Keratinocyte (primary cell): ENCODE measurements around the gene PAX2. TPM values are rescaled to one million over a fixed set of nuclear protein-coding genes. Genes with fewer than 3 reads are reported as not detected.

Experiments used
- DNase-seq: peaks from one replicate; pipeline ENCODE4 v3.0.0-alpha.2; 2011; ENCODE audit warnings: low read depth, missing footprints, low spot score
- FAIRE-seq: peaks from 2 replicates; lab custom pipeline; 2011; peaks lifted over from hg19 to GRCh38; lab: Jason Lieb, UNC
- H2AFZ ChIP-seq: 2 replicates; pipeline ENCODE4 v1.6.0; 2012; ENCODE audit warnings: low read length, control low read depth, inconsistent platforms; ENCODE audit not compliant: control insufficient read depth
- H3K27ac ChIP-seq: 2 replicates; pipeline ENCODE4 v1.5.1; 2011; ENCODE audit warnings: low read length; ENCODE audit not compliant: control insufficient read depth, insufficient read depth
- H3K27me3 ChIP-seq: 3 replicates; pipeline ENCODE4 v1.6.0; 2011; ENCODE audit warnings: low read length; ENCODE audit not compliant: control insufficient read depth, insufficient read depth; ENCODE audit errors: extremely low read depth
- H3K36me3 ChIP-seq, 2 experiments: 2 replicates in 1 of 2; 3 replicates in 1 of 2; pipeline ENCODE4 v1.5.1; 2011; ENCODE audit warnings: low read length in 2 of 2, mild to moderate bottlenecking in 1 of 2; ENCODE audit not compliant: control insufficient read depth in 2 of 2, insufficient read depth in 2 of 2; ENCODE audit errors: extremely low read depth in 1 of 2
- H3K4me1 ChIP-seq: 3 replicates; pipeline ENCODE4 v1.5.1; 2011; ENCODE audit warnings: low read length; ENCODE audit not compliant: control insufficient read depth, insufficient read depth; ENCODE audit errors: extremely low read depth
- H3K4me2 ChIP-seq: 3 replicates; pipeline ENCODE4 v1.6.0; 2011; ENCODE audit warnings: low read depth, low read length; ENCODE audit not compliant: control insufficient read depth, insufficient read depth; ENCODE audit errors: extremely low read depth
- H3K4me3 ChIP-seq, 3 experiments: fragments of 200-600 bp in 1 of 3; sonication (generic) in 1 of 3; 2 replicates in 2 of 3; 3 replicates in 1 of 3; pipeline ENCODE4 v1.5.1; 2011 to 2016; ENCODE audit warnings: low read length in 3 of 3, mild to moderate bottlenecking in 3 of 3, control low read depth in 2 of 3, inconsistent platforms in 1 of 3, low read depth in 1 of 3, mixed read lengths in 1 of 3, mixed run types in 1 of 3, moderate library complexity in 1 of 3; ENCODE audit not compliant: control insufficient read depth in 2 of 3, insufficient read depth in 2 of 3; ENCODE audit errors: extremely low read depth in 1 of 3
- H3K79me2 ChIP-seq: 2 replicates; pipeline ENCODE4 v1.6.0; 2012; ENCODE audit warnings: low read length; ENCODE audit not compliant: control insufficient read depth, insufficient read depth
- H3K9ac ChIP-seq: 3 replicates; pipeline ENCODE4 v1.6.0; 2011; ENCODE audit warnings: low read length; ENCODE audit not compliant: control insufficient read depth, insufficient read depth; ENCODE audit errors: extremely low read depth
- H3K9me1 ChIP-seq: 3 replicates; pipeline ENCODE4 v1.6.0; 2011; ENCODE audit warnings: low read length; ENCODE audit not compliant: control insufficient read depth, insufficient read depth; ENCODE audit errors: extremely low read depth
- H3K9me3 ChIP-seq: 2 replicates; pipeline ENCODE4 v1.5.1; 2012; ENCODE audit warnings: low read depth, low read length; ENCODE audit not compliant: control insufficient read depth
- H4K20me1 ChIP-seq: 3 replicates; pipeline ENCODE4 v1.6.0; 2011; ENCODE audit warnings: low read length; ENCODE audit not compliant: control insufficient read depth, insufficient read depth; ENCODE audit errors: extremely low read depth
- EZH2 ChIP-seq: IDR thresholded peaks from one replicate; pipeline ENCODE4 v1.6.1; 2012; ENCODE audit warnings: inconsistent platforms, mild to moderate bottlenecking, low read length, moderate library complexity
- dilution Hi-C: fragments of 300-500 bp; cut with MboI; formaldehyde crosslinking; loops from one replicate; pipeline ENCODE4 v1.7.0; 2020; ENCODE audit warnings: low sequenced_read_pairs; ENCODE audit not compliant: extremely low pct_ligation_motif_present
- polyA plus RNA-seq, 5 experiments: library from polyadenylated mRNA; depleted of rRNA in 3 of 5; stranded (reverse) in 3 of 5; stranded (forward) in 1 of 5; unstranded in 1 of 5; fragments of >200 nt; gene quantifications; 1 replicate in 1 of 5; 2 replicates in 3 of 5; 3 replicates in 1 of 5; pipeline versions ENCODE4 v1.2.1 to v1.2.3, GENCODE V29; 2011 to 2012; ENCODE audit warnings: missing spikeins in 2 of 5, low read depth in 1 of 5, low replicate concordance in 1 of 5
- TF ChIP-seq, protein P1 (sequence below), 3 experiments: IDR thresholded peaks in 1 of 3; conservative IDR thresholded peaks in 1 of 3; optimal IDR thresholded peaks in 1 of 3; 2 replicates in 2 of 3; 3 replicates in 1 of 3; pipeline versions ENCODE3 to v1.5.1; 2011; ENCODE audit warnings: low read length in 3 of 3, mild to moderate bottlenecking in 3 of 3, moderate library complexity in 2 of 3, control low read depth in 1 of 3, inconsistent platforms in 1 of 3; ENCODE audit not compliant: insufficient read depth in 2 of 3; ENCODE audit errors: extremely low read depth in 1 of 3

The PAX2 gene
- polyA plus RNA-seq, 1 donor (not counting 4 experiments of a cell fraction or from before 2014, with no cell fraction given): not detected

GRCh38 chr10:100826983-100827818, 81.8 kb downstream of the PAX2 start:
- peak overlapping the region; percentile 31 for H3K4me2 ChIP-seq
- H3K9ac ChIP-seq: no peak overlapping the region
- dilution Hi-C loops: no loop called here
- no peaks in the 10 kb centered on the region for H3K9me1 ChIP-seq
- no peaks in the 10 kb centered on the region for H3K79me2 ChIP-seq
- no peaks in the 10 kb centered on the region for H3K9me3 ChIP-seq
- no peak overlapping the region for H2AFZ ChIP-seq
- FAIRE-seq: no peak
- no peaks in the 10 kb centered on the region for H4K20me1 ChIP-seq
- H3K27me3 ChIP-seq: peaks cover 88% of the 10 kb centered on the region
- no peak overlapping the region for H3K27ac ChIP-seq
- peaks cover 6% of the 10 kb centered on the region for H3K4me1 ChIP-seq
- H3K36me3 ChIP-seq: no peaks in the 10 kb centered on the region
- TF ChIP-seq EZH2: peak; percentile 94
- TF ChIP-seq, protein P1, sequence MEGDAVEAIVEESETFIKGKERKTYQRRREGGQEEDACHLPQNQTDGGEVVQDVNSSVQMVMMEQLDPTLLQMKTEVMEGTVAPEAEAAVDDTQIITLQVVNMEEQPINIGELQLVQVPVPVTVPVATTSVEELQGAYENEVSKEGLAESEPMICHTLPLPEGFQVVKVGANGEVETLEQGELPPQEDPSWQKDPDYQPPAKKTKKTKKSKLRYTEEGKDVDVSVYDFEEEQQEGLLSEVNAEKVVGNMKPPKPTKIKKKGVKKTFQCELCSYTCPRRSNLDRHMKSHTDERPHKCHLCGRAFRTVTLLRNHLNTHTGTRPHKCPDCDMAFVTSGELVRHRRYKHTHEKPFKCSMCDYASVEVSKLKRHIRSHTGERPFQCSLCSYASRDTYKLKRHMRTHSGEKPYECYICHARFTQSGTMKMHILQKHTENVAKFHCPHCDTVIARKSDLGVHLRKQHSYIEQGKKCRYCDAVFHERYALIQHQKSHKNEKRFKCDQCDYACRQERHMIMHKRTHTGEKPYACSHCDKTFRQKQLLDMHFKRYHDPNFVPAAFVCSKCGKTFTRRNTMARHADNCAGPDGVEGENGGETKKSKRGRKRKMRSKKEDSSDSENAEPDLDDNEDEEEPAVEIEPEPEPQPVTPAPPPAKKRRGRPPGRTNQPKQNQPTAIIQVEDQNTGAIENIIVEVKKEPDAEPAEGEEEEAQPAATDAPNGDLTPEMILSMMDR (optimal IDR thresholded peaks at IDR 0.05 in 1 of 3, IDR thresholded peaks at IDR 0.05 in 1 of 3, conservative IDR thresholded peaks at IDR 0.05 in 1 of 3; ENCODE audit: extremely low read depth in 1 of 3, insufficient read depth in 2 of 3, low read length in 3 of 3): peak; percentile 10 to 57 (median 51)
- peak overlapping the region in 2 of 3 experiments; percentile 22 to 34 for H3K4me3 ChIP-seq
- no peak for DNase-seq

DNA sequence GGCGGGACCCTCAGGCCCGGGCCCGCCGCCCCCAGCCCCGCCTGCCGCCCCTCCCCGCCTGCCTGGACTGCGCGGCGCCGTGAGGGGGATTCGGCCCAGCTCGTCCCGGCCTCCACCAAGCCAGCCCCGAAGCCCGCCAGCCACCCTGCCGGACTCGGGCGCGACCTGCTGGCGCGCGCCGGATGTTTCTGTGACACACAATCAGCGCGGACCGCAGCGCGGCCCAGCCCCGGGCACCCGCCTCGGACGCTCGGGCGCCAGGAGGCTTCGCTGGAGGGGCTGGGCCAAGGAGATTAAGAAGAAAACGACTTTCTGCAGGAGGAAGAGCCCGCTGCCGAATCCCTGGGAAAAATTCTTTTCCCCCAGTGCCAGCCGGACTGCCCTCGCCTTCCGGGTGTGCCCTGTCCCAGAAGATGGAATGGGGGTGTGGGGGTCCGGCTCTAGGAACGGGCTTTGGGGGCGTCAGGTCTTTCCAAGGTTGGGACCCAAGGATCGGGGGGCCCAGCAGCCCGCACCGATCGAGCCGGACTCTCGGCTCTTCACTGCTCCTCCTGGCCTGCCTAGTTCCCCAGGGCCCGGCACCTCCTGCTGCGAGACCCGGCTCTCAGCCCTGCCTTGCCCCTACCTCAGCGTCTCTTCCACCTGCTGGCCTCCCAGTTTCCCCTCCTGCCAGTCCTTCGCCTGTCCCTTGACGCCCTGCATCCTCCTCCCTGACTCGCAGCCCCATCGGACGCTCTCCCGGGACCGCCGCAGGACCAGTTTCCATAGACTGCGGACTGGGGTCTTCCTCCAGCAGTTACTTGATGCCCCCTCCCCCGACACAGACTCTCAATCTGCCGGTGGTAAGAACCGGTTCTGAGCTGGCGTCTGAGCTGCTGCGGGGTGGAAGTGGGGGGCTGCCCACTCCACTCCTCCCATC, 82.7 kb downstream of the PAX2 start:
- peaks cover 96% of the 10 kb centered on the region for H3K27me3 ChIP-seq
- dilution Hi-C loops: no loop called here
- no peak for DNase-seq
- H3K4me3 ChIP-seq: no peak overlapping the region
- H3K27ac ChIP-seq: no peak overlapping the region
- H3K9me3 ChIP-seq: no peaks in the 10 kb centered on the region
- TF ChIP-seq EZH2: peak; percentile 100
- TF ChIP-seq, protein P1 (optimal IDR thresholded peaks at IDR 0.05 in 1 of 3, IDR thresholded peaks at IDR 0.05 in 1 of 3, conservative IDR thresholded peaks at IDR 0.05 in 1 of 3; ENCODE audit: extremely low read depth in 1 of 3, insufficient read depth in 2 of 3, low read length in 3 of 3): peak in 1 of 3 experiments; percentile 19
- H3K36me3 ChIP-seq: no peaks in the 10 kb centered on the region
- no peaks in the 10 kb centered on the region for H4K20me1 ChIP-seq
- FAIRE-seq: no peak
- peak overlapping the region; percentile 27 for H3K4me2 ChIP-seq
- H3K9ac ChIP-seq: no peak overlapping the region
- no peaks in the 10 kb centered on the region for H3K79me2 ChIP-seq
- peaks cover 6% of the 10 kb centered on the region for H3K4me1 ChIP-seq
- no peak overlapping the region for H2AFZ ChIP-seq
- no peaks in the 10 kb centered on the region for H3K9me1 ChIP-seq
